ENCODE measurements around the gene PHACTR1.

Gene PHACTR1

GRCh38 chr6:13001927-13002326 lies 285.4 kb downstream of the PHACTR1 start:
- DNase-seq = no peak

DNA sequence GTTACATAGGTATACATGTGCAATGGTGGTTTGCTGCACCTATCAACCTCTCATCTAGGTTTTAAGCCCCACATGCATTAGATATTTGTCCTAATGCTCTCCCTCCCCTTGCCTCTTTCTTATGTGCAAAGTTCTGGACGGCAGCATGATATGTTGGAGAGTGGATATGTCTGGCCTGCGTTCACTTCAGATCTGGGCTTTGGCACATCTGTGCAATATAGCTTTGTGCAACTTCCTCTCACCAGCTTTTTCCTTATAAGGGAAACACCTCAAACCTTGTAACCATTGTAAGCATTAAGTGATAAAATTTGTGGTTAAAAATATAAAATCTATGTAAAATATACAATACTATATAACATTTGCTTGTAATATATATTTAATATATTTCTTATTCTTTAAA lies 288.0 kb downstream of the PHACTR1 start:
- DNase-seq = no peak

- DNase-seq = no peak
Observed at GRCh38 chr6:13005994-13006393, 289.4 kb downstream of the PHACTR1 start.

GRCh38 chr6:13006578-13007300 lies 290.2 kb downstream of the PHACTR1 start:
- DNase-seq = no peak

GRCh38 chr6:13007744-13008143 lies 291.2 kb downstream of the PHACTR1 start:
- DNase-seq = no peak

DNA sequence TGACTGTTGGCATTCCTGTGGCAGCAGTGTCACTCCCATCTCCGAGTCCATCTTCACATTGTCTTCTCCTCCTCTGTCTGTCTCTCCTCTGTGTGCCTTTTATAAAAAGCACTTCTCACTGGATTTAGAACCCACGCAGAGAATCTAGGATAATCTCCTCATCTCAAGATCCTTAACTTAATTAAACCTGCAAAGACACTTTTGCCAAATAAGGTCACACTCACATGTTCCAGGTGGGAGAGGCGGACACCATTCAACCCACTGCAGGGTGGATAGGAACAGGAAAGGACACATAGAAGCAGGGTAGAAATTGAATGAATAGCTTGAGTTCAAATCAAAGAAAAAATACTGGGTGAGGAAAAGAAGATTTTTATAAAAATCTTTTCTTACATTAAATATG lies 292.5 kb downstream of the PHACTR1 start:
- DNase-seq = no peak

GRCh38 chr6:13009461-13009860 lies 292.9 kb downstream of the PHACTR1 start:
- no peak for DNase-seq

GRCh38 chr6:13011612-13012146 lies 295.1 kb downstream of the PHACTR1 start:
- DNase-seq = no peak

DNA sequence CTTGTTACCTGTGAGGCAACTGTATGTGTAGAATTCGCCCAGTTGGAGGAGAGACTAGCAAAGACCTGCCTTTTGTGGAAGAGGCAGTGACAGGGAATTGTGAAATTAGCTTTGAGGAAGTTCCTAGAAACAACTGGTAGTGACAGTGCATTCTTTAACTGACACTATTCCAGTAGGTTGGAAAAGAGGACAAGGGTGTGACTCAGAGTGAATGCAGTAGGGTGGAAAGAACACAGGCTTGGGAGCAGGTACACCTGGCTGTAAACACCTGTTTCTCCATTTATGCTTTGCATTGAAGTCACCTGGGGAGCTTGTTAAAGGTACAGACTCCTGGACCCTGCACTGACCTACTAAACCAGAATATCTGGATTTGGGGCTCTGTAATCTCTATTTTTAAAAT lies 295.7 kb downstream of the PHACTR1 start:
- no peak for DNase-seq

- no peak for DNase-seq
Observed at GRCh38 chr6:13012977-13013680, 296.6 kb downstream of the PHACTR1 start.

DNA sequence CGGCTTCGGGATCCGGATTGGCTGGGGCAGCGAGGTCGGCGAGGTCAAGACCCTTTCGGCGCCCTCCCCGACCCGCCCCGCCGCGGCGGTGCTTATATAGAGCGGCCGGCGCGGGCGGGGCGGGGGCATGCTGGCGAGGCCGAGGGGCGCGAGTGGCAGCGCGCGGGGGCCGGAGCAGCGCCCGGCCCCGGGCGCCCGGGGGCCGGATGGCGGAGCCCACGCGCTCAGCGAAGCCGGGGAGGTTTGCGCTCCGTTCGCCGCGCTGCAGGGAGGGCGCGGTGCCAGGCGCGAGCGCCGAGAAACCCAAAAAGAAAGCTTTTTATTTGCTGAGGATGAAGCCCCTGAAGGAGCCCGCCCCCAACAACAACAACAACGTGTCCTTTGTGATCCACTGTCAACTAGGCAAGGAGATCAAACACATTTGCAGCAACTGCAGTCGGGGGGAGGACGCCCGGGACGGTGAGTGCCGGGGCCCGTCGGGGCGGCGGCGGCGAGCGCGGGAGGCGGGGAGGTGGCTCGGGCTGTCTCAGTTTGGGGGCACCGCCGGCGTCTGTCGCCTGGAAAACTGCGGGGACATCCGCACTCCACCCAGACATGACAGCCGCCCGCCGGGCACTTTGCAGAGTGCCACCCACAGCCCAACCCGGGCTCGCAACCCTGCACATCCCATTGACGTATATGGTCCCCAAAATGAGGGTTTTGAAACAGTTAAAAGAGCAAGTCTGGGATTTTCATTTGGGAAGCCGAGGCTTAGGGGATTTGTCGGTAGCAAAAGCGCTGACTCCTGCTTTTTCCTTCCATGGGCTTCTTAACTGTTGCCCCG lies 297.3 kb downstream of the PHACTR1 start:
- DNase-seq = no peak

- DNase-seq = no peak
Observed at GRCh38 chr6:13014504-13015378, 298.2 kb downstream of the PHACTR1 start.

- no peak for DNase-seq
Observed at GRCh38 chr6:13015379-13015681, 298.8 kb downstream of the PHACTR1 start.

- no peak for DNase-seq
Observed at GRCh38 chr6:13024616-13025015, 308.0 kb downstream of the PHACTR1 start.

DNA sequence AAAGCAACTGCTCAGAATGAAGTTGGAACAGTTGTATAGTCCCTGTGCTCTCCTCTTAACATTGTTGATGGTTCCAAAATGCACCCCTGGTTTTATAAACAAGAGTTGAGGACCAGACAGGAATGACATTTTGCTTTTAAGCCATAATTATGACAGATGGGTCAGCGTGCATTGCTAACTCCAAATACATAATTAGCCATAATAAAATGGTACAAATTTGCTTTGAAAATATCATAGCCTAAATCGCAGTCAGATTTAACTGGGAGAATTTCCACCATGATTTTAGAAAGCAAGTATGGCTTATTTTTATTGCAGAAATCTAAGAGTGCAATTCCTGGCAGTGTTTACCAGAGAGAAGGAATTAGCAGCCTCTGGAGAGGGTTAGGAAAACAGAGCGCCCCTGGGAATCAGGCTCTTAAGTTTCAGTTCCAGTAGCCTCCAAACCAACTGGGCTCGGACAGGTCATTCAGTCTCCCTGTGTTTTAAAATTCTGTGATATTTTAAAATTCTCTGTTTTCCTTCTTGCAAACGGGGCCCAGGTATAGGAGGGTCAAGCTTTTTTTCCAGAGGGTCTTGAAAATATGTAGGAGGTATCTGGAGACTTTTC lies 309.4 kb downstream of the PHACTR1 start:
- DNase-seq = no peak

GRCh38 chr6:13026557-13026956 lies 310.0 kb downstream of the PHACTR1 start:
- DNase-seq = no peak

DNA sequence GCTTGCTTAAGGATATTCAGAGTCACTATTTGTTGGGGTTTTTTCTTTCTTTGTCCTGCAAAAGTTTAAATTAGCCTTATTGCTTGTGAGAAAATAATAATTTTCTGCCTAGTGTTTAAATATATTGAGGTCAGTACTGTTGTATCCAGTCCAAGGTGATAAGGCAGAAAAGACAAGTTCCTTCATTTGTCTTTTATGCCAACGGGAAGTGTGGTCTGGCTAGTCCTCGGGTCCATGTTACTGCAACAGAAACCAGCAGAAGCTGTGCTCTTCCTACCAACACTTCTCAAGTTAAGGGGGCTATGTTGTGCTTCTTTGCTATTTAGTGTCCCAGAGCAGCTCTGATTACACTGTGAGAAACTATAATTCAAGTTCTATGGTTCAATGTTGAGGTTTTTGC lies 310.6 kb downstream of the PHACTR1 start:
- no peak for DNase-seq

- DNase-seq = no peak
Observed at GRCh38 chr6:13030396-13030795, 313.8 kb downstream of the PHACTR1 start.

GRCh38 chr6:13032566-13032965 lies 316.0 kb downstream of the PHACTR1 start:
- DNase-seq = no peak

GRCh38 chr6:13033145-13033544 lies 316.6 kb downstream of the PHACTR1 start:
- DNase-seq = no peak

- no peak for DNase-seq
Observed at GRCh38 chr6:13034316-13034715, 317.7 kb downstream of the PHACTR1 start.

DNA sequence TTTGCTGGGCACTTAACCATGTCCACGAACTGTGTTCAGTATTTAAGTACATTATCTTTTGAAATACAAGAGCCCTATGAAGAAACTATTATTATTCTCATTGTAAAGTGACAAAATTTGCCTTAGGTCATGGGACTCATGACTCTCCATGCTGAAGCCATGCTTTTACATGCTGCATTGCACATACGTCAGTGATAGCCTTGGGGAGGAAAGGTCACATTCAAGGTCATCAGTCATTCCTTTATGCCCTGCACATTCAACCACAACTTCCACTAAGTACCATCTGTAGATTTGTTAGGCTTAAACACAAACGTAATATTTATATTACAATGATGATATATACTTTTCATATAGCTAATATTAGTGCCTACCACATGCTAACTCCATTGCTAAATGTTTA lies 319.0 kb downstream of the PHACTR1 start:
- DNase-seq = no peak
